Stimulated activated CD4-positive, alpha-beta T cell treated with anti-CD3 and anti-CD28 coated beads, TNF-alpha, amount 100 ng/mL, for 1 hour (primary cell): Measurements from ENCODE around the gene RASGRF1.

Experiments used
- DNase-seq, 3 donors: peaks; one replicate each; pipeline ENCODE4 v3.0.0-alpha.2; 2020; ENCODE audit warnings: low read depth in 3 of 3, low spot score in 1 of 3

RASGRF1 gene

DNA sequence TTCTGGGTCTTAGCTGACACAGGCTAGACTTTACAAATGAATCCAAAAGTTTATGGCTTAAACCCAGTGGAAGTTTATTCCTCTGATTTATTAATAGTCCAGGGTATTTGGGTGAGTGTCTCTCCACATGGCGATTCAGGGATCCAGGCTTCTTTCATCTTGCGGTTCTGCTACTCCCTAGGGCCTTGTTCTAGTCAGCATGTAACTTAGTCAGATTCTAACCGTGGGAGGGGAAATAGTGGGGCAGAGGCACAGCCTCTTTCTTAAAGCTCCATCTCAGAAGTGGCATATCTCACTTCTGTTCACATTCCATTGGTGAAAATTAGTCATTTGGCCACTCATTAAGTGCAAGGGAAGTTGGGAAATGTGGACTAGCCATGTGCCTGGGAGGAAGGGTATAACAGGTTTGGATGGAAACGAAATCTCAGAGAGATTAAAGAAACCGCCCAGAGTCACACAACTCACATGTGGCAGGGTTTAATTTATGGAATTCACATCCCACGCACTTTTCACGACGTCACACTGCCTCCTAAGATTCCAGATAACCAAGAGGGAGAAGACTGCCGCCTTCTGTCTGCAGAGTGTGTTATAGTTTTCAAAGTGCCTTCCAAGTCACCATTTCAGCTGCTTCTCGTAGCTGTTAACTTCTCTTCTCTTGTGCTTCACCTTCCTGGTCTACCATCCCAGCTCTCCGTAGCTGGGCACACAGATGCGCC is 11.4 kb upstream of the RASGRF1 start:
- DNase-seq, result no peak

DNA sequence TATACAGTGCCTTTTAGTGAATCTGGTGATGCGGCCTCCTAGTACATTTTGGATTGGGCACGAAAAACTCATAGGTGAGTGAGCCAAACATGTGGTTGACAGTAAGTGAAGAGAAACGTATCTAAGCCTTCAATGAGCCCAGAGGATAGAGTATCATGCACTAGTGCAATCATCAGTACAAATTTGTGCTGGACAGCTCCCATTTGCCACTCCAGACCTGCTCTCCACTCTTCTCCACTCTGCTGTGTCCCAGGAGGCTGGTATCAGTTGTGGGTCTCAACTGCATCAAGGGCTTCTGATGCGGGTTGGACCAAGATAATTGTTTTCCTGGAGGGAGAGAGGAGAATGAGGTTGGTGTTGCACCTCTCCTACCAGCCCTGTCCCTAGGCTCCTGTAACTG is 9.1 kb upstream of the RASGRF1 start:
- DNase-seq, result no peak

DNA sequence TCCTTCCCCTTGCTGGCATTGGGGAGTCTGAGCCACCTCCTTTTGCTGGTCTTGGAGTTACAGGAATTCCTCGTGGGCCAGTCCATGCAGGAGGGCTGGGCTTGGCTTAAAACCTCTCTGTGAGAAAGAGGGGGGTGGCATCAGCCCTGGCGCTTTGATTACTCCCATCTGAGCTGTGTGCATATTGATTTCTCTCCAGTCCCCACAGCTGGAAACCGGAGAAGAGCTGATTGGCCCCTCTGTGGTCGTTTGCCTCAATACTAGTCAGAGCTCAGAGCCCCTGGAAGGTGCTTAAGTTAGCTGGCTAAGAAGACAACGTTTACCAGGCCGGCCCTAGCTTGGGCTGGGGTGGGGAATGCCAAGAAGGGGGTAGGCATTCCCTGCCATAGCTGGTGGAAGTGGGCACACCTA is 4.0 kb upstream of the RASGRF1 start:
- DNase-seq, result no peak

DNA sequence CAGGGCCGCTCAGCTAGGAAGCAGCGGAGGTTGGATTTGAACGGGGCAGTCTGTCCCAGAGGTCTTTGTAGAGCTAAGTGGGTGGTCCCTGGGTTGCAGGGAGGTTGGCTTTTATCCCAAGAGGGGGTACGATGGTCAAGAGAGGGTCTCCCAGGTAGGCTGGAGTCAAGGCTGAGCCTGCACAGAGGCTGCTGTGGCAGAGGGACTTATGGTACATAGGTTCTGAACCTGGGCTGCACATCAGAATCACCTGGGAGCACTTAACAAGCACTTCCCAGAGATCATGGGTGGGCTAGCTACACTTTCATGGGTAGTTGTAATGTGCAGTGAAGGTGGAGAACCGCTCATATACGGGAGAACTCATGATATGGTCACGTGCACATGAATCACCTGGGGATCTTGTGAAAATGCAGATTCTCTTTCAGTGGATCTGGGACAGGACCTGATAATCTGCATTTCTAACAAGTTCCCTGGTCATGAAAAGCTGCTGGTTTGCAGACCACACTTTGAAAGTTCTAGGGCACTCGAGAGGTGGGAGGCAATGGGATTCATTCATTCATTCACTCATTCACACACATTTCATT is 2.9 kb upstream of the RASGRF1 start:
- DNase-seq, result no peak

DNA sequence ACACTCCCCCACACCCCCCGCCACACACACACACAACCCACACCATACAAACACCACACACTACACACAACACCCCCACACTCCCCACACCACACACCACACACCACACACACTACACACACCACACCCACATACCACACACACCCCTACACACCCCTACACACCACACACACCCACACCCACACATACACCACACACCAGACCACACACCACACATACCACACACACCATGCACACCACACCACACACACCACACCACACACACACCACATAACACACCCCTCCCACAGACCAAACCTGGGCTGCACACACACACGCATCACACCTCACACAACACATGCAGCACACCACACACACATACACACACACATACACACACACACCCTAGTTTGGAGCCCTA is 1.8 kb upstream of the RASGRF1 start:
- no peak for DNase-seq

DNA sequence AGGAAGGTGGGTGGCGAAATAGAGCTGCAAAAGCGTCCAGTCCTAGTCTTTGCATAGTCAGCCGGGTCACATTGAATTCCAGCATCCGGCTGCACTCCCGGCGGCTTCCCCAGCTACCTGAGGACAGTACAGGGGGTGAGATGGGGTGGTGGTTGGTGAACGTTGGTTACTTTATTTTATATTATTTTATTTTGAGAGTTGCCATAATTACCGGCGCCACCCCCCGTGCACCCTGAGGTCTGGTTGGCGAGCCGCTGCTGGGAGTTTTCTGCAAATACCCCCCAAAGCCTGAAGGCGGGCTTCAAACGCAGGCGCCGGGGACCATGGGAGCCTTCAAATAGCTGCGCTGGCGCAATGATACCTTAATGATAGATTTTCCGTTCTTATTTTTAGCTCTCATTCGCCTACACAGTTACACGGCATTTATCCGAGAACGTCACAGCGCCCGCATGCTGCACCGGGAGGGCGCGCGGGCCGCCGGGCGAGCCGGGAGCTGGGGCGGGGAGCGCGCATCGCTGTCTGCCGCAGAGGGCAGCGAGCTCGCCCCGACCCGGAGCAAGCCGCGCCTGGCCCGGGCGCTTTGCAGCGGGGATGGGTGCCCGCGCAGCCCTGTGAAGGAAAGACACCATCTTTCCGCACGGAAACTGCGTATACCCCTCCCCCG is 756 bp upstream of the RASGRF1 start:
- DNase-seq, result no peak

DNA sequence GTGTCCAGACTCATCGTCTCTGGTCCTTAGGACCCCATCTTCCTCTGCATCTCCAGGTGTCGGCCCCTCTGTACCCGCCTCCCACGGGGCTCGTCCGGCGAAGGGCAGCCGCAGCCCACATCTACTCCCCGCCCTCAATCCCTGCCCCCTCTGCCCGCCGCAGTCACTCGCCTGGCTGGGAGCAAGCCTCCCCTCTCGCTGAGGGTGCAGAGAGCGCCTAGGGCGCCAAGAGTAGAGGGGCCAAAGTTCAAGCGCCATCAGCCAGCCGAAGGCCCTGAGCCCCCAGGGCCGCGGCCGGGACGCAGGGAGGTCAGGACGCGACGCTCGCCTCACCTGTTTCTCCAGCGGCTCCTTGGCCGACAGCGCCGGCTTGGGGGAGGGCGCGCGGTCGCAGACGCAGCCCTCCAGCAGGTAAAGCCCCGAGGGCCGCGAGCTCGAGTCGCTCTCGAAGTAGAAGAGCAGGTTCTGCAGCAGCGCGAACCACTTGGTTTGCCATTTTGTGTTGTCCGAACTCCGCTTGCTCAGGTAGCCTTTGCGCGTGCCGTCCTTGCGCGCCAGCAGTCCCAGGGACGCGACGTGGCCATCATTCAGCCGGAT is 592 bp downstream of the RASGRF1 start:
- no peak for DNase-seq

DNA sequence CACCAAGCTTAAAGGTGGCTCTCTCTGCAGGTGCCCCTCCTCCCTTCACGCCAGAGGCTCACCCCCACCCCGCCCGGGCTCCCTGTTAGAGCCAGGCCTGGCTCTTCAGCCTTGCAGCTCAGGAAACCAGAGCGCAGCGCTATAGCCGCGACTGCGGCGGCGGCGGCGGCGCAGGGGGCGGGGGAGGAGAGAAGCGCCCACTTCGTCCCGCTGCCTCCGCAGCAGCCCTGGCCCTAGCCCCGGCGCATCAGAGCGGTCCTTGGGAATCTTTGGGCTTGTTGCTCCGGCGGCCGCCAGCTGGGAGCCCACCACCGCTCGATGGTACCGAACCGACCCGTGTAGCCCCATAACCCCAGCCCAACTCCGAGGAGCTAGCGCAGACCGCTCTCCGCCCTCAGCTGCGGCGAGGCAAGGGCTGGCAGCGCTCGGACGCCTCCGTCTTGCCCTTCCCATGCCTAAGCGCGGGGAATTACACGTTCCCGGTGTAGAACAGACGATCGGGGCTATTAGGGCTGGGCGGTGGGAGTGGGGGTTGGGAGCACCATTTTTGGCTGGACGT is 1.2 kb downstream of the RASGRF1 start:
- no peak for DNase-seq

DNA sequence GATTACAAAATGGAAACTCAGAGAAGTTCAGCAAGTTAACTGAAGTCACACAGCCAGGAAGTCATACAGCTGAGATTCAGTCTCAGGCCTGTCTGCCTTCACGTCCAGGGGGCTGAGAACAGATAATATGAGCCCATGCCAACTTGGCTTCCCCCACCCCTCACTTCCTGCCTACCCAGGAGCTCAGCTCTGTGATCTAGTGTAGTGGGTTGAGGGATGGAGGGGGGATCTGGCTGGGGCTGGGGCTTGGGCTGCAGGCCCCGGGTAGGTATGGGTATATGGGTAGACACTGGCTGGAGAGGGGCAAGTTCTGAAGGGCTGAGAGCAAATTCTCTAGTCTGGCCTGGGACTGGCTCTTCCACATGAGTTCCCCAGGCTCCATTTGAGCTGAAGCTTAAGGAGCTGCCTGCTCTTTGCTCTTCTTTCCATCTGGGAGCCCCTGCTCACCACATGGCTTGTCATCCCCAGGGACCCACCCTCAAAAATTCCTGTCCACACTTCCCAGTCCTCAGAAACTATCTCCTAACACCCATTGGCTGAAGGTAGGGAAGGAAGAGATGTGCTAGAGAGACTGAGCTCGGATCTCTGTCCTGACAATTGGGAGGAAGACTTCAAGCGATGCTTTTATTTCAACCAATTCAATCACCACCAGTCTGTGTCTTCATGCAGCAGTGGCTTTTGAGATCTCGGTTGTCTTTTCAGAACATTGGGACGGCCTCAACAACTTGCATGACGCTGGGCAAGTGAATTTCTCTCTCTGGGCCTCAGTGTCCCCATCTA is 2.0 kb downstream of the RASGRF1 start:
- no peak for DNase-seq

DNA sequence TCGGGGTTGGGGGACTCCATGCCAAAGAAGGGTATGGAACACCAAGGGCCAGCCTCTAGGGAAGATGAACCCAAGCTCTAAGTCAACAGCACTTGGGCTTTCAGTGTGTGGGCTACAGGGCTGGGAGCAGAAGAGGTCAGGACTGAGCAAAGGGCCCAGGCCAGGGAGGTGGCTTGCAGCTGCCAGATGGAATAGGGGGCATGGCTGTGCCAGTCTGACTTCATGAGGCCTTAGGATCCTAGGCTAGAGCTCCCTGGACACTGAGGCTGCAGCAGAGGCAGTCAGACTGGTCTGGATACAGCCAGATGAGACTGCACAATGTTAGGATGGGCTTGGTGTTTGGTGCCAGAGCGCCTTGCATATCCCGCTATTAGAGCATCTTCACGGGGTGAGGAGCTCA is 3.8 kb downstream of the RASGRF1 start:
- DNase-seq, result no peak

DNA sequence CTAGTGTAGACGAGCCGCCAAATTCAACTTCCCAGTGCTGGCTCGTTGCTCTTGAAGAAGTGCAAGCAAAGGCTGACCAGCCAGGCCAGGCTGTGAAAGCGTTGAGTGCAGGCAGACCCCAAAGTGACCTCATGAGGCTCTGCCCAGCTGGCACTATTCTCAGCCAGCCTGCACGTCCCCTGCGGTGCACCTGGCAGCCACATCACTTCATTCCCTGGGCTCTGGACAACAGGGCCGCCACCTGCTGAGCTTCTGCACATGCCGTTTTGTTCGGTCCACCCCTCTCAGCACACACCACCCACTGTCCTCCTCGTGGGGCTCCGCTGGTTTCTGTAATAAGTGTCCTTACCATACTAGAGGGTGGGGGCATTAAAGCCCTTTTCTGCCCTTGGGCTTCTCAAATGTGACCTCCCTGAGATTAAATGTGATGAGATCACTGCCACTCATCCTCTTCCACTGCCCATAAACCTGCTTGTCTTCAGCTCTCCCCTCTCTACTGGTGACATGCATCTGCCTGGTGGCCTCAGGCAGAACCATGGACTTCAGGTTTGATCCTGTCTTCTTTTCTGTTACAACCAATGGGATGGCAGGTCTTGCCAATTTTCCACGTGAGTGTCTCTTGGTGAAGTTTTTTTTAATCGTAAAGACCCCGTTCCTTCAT is 6.1 kb downstream of the RASGRF1 start:
- no peak for DNase-seq

DNA sequence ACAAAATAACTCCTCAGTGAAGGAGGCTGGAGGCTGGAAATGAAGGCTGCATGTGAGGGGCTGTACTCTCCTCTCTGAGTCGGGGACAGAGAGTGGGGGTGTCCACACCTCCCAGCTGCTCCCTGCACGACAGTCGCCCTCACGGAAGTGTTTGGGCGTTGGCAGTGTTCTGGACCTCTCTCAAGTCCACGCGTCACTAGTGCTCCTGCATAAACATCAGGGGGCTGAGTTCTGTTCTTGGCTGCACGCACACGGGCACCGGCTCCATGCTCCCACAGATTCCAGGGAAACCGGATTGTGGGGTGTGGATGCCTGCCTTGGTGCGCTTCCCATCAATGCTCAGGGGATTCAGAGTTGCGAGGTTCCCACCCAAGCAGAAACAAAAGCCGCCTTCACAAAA is 7.4 kb downstream of the RASGRF1 start:
- no peak for DNase-seq

DNA sequence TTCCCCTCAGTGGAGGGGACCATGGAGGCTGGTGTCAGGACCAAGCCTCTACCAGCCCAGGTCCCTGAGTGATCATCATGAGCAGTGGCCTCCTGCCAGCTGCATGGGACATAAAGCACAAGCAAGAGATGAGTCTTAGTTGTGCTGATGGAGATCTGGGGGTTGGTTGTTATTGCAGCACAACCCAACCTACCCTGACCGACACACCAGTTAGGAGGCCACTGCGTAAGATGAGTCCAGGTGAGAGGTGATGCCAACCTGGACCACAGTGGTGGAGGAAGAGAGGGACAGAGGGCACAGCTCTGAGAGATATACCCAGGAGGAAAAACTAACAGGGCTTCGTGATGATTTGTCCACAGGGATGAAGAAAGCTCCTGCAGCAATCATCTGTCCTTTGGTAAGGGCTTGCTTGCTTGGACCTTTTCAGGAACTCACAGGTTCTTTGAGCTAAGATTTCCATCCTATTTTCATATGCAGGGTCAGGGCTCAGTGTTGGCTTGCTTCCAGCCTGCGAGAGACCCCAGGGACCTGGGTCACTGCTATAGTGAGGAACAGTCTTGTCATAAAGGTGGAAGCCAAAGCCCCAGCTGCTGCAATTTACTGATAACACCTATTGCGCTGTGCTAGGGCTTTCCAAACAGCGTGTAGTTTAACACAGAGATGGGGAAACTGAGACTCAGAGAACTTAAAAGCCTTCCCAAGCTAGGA is 8.1 kb downstream of the RASGRF1 start:
- no peak for DNase-seq

DNA sequence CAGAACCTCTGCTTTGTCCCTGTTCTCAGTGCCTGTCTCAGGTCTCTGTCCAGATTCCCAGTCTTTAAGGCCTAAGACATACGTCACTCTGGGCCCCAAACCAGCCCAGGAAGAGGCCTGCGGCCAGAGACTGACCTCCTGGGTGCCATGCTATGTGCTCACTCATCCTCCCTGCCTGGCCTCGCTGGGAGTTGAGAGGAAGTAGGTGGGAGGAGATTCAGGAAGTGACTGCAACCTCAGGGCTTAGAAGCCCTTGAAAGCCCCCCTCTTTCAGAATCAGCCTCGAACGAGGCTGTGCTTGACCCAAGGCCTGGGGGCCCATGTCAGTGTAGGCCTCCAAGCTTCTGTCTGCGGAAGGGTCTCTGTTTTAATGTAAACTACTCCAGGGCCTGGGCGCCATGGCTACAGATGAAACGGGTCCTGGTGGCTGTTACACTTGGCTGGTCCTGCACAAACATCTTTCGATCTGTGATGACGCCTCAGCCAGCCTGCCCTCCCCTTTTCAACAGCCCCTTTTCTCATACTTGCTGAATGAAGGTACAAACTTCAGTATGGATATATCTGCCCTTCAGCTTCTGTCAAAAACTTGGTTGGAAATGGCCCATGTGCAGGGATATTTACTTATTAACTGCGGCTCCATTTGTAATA is 11.7 kb downstream of the RASGRF1 start:
- no peak for DNase-seq

DNA sequence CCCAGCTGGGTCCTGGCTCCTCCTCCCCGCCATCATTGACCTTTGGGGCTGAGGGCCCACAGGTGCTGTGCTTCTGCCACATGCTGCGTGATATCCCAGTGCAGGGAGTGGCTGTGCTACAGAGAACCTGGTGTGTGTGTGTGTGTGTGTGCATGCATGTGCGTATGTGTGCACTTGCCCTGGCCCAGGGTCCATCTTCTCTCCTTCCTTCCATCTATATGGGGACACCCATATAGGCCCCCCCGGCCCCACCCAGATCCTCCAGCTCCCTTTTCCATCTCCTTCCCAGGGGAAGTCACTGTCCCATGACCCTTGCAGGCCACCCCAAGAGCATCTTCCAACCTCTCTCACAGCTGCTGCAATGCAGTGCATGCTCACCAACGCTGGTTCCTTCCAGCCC is 12.6 kb downstream of the RASGRF1 start:
- DNase-seq, result no peak

DNA sequence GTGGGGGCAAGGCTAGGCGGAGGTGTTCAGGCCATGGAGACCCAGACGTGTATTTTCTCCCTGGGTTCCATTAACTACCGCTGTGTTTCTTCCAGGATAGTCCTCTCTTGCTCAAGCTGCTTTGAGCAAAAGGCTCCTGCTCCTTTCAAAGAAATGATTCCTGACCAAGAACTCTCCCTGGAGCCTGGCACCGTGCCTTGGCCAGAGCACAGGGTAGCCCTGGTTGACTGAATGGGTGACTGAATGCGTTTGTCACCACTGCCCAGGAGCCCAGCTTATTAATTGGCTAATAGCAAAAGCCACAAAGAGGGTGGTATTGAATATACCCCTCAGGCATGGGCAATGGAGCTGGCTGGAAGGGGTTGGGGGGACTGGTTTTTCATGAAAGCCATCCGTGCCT is 13.9 kb downstream of the RASGRF1 start:
- no peak for DNase-seq

DNA sequence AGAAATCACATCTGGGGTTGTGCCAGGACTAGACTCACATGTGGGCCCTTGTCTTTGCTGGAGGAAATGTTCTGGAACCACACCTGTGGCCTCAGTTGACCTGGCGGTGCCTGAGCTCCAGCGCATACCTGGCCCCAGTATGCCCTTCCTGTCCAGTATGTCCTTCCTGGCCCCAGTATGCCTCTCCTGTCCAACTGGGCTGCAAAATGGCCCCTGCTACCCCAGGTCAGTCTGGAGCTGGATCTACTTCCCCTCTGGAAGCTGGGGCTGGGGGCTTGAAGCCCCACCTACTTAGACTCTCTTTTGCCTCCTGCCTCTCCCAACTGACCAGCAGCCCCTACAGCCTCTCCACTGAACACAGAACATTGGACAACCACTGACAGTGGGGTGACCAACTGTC is 15.3 kb downstream of the RASGRF1 start:
- DNase-seq, result no peak

DNA sequence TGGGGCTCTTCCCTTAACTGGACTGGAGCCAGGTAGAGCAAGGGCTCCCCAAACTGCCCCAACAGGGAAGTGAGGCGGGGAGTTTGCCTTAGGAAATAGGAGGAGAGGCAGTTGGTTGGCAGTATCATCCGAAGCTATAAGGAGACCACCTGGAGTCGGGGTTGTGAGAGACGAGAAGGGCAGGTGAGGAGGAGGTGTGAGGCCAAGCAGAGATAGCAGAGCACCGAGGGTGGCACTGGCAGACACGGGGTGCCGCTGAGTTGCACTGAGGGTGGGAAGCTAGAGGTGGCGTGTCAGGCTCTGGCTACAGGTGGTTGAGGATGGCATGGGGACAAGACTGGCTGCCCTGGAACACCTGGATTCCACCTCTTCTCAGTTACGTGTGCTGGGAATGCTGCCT is 17.2 kb downstream of the RASGRF1 start:
- no peak for DNase-seq

DNA sequence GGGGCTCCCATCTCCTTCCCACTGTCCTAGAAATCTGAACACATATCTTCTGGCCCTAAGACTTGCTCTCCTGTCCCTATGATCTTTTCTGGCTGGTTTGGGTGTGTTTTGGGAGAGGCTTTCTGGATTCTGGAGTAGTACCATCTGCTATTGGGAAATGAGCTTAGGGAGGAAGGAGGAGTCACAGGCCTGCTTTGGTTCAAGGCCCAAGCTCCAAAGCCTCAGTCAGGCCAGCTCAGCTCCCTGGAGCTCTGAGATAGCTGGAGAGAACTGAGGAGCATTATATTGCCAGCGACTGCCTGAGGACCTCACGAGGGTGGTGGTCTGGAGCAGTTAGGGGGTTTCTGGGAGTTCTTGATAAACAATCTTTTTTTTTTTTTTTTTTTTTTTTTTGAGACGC is 18.7 kb downstream of the RASGRF1 start:
- DNase-seq, result no peak

DNA sequence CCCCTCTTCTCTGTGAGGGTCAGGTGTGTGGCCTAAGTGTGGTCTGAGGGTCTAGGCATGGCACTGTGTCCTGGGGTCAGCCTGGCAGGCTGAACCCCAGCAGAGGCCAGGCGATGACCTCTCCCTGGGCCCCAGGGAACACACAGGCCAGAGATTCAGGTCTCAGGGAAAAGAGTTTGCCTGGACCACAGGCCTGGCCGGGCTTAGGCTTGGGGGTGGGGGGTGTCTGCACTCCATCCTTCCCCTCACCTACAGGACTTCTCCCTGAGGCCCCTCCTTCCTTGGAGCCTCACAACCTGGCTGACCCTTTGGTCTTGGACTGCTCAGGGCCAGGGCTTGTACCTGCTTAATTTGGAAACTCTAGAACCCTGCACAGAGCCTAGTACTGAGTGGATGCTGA is 21.8 kb downstream of the RASGRF1 start:
- no peak for DNase-seq
